ENCODE measurements around the gene COPS9.

GRCh38 chr2:240146627-240147278 lies 10.6 kb upstream of the COPS9 start:
- TF ChIP-seq CTCF (IDR thresholded peaks at IDR 0.05): peak in 1 of 3 donors; percentile 40
- TF ChIP-seq POLR2A (IDR thresholded peaks at IDR 0.05): no peak
